HEK293 (cell line): Measurements from ENCODE around the gene LILRB3.

Experiments
- CTCF ChIA-PET: fragments of 350-600 bp; formaldehyde crosslinking; extraction: SDS; loops from one replicate; lab custom pipeline; 2021; ENCODE audit warnings: antibody characterized with exemption; lab: Yijun Ruan, JAX
- POLR2A ChIA-PET: fragments of 300-600 bp; formaldehyde crosslinking; extraction: SDS; loops from one replicate; lab custom pipeline; 2020; ENCODE audit warnings: antibody characterized with exemption, inconsistent platforms; lab: Yijun Ruan, JAX
- H3K27ac ChIP-seq: fragments of 200-500 bp; sonication (Bioruptor generic); 2 replicates; pipeline ENCODE4 v1.5.1; 2014; ENCODE audit warnings: low read depth, low read length, control low read depth, inconsistent platforms; ENCODE audit errors: extremely low read depth
- H3K36me3 ChIP-seq, 2 experiments: fragments of 200-500 bp in 1 of 2; sonication (Bioruptor generic) in 1 of 2; 1 replicate in 1 of 2; 2 replicates in 1 of 2; pipeline ENCODE4 v1.5.1; 2014 to 2017; ENCODE audit warnings: inconsistent platforms in 2 of 2, low read length in 2 of 2; ENCODE audit not compliant: control insufficient read depth in 2 of 2, insufficient read depth in 1 of 2
- H3K4me1 ChIP-seq: fragments of 200-500 bp; sonication (Bioruptor generic); 2 replicates; pipeline ENCODE4 v1.5.1; 2014; ENCODE audit warnings: mild to moderate bottlenecking, low read length, inconsistent platforms; ENCODE audit not compliant: control insufficient read depth, insufficient read depth
- H3K4me3 ChIP-seq: 2 replicates; pipeline ENCODE4 v1.5.1; 2011; ENCODE audit warnings: low read depth, mild to moderate bottlenecking, control low read depth, low read length, moderate library complexity
- H3K9me3 ChIP-seq: fragments of 200-500 bp; sonication (Bioruptor generic); 2 replicates; pipeline ENCODE4 v1.5.1; 2014; ENCODE audit warnings: low read depth, low read length, inconsistent platforms; ENCODE audit not compliant: control insufficient read depth, insufficient read depth
- GLIS2 ChIP-seq: fragments of 450-650 bp; formaldehyde crosslinking; IDR thresholded peaks from 2 replicates; pipeline ENCODE4 v1.5.1; 2016; ENCODE audit warnings: missing biosample characterization, missing genetic modification characterization
- HOXD13 ChIP-seq: sonication (generic); formaldehyde crosslinking; IDR thresholded peaks from 2 replicates; pipeline ENCODE4 v1.8.0; 2022; ENCODE audit warnings: missing genetic modification reagents, borderline replicate concordance
- ZEB2 ChIP-seq: fragments of 450-650 bp; formaldehyde crosslinking; IDR thresholded peaks from 2 replicates; pipeline ENCODE4 v1.5.1; 2016; ENCODE audit warnings: missing biosample characterization, missing genetic modification characterization
- ZNF23 ChIP-seq: fragments of 450-650 bp; formaldehyde crosslinking; IDR thresholded peaks from 2 replicates; pipeline ENCODE4 v1.5.1; 2016; ENCODE audit warnings: missing biosample characterization, missing genetic modification characterization, borderline replicate concordance
- ZNF624 ChIP-seq: fragments of 450-650 bp; formaldehyde crosslinking; IDR thresholded peaks from 2 replicates; pipeline ENCODE4 v1.5.1; 2017; ENCODE audit warnings: missing biosample characterization, missing genetic modification characterization
- ZSCAN16 ChIP-seq: fragments of 450-650 bp; formaldehyde crosslinking; IDR thresholded peaks from 2 replicates; pipeline ENCODE4 v1.5.1; 2016; ENCODE audit warnings: missing biosample characterization, missing genetic modification characterization
- TF ChIP-seq, protein P1 (sequence below): fragments of 450-650 bp; formaldehyde crosslinking; IDR thresholded peaks from 2 replicates; pipeline ENCODE4 v1.5.1; 2016; ENCODE audit warnings: missing biosample characterization, missing genetic modification characterization, borderline replicate concordance
- TF ChIP-seq, protein P2 (sequence below): fragments of 450-650 bp; formaldehyde crosslinking; IDR thresholded peaks from 2 replicates; pipeline ENCODE4 v1.5.1; 2016; ENCODE audit warnings: missing biosample characterization, missing genetic modification characterization
- TF ChIP-seq, protein P3 (sequence below): fragments of 450-650 bp; formaldehyde crosslinking; IDR thresholded peaks from 2 replicates; pipeline ENCODE4 v1.5.1; 2017; ENCODE audit warnings: missing biosample characterization, mild to moderate bottlenecking, missing genetic modification characterization, moderate library complexity
- TF ChIP-seq, protein P4 (sequence below): fragments of 450-650 bp; formaldehyde crosslinking; IDR thresholded peaks from 2 replicates; pipeline ENCODE4 v1.5.1; 2017; ENCODE audit warnings: missing biosample characterization, missing genetic modification characterization

The LILRB3 gene

DNA sequence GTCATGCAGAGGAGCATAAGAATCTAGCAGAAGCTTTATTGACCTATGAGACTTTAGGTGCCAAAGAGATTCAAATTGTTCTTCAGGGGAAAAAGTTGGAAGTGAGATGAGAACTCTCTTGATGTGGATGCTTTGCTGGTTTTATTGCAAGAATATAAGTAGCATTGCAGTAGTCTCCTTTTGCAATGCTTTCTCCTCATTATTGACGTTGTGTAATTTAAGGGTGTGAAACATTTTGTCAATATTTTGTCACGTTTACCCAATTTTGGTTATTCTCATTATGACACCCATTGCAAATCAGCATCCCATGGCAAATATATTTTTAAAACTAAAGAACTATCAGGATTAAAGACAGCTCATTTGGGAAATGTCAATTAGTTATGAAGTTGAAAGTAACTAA, 46.1 kb upstream of the LILRB3 start:
- POLR2A ChIA-PET: no interaction called here
- no peak for TF ChIP-seq ZNF23
- TF ChIP-seq ZNF624 (tag by site-specific recombination): no peak
- no peak for TF ChIP-seq ZSCAN16 (tag by site-specific recombination)
- TF ChIP-seq GLIS2 (tag by site-specific recombination): no peak
- TF ChIP-seq, protein P1, sequence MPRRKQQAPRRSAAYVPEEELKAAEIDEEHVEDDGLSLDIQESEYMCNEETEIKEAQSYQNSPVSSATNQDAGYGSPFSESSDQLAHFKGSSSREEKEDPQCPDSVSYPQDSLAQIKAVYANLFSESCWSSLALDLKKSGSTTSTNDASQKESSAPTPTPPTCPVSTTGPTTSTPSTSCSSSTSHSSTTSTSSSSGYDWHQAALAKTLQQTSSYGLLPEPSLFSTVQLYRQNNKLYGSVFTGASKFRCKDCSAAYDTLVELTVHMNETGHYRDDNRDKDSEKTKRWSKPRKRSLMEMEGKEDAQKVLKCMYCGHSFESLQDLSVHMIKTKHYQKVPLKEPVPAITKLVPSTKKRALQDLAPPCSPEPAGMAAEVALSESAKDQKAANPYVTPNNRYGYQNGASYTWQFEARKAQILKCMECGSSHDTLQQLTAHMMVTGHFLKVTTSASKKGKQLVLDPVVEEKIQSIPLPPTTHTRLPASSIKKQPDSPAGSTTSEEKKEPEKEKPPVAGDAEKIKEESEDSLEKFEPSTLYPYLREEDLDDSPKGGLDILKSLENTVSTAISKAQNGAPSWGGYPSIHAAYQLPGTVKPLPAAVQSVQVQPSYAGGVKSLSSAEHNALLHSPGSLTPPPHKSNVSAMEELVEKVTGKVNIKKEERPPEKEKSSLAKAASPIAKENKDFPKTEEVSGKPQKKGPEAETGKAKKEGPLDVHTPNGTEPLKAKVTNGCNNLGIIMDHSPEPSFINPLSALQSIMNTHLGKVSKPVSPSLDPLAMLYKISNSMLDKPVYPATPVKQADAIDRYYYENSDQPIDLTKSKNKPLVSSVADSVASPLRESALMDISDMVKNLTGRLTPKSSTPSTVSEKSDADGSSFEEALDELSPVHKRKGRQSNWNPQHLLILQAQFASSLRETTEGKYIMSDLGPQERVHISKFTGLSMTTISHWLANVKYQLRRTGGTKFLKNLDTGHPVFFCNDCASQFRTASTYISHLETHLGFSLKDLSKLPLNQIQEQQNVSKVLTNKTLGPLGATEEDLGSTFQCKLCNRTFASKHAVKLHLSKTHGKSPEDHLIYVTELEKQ (tag by site-specific recombination): no peak
- CTCF ChIA-PET: interaction anchor here (0.7 to 2.6 kb wide), 4 partner anchors 9 to 123 kb away, joined by 3 to 7 read pairs (median 4); no protein-coding TSS in a partner anchor
- Histone ChIP-seq H3K4me3 (no peak overlapping the region), H3K36me3 (no peaks in the 10 kb centered on the region; a peak in 1 of 3 replicates), H3K4me1 (no peaks in the 10 kb centered on the region), H3K27ac (no peak overlapping the region), H3K9me3 (no peaks in the 10 kb centered on the region)

DNA sequence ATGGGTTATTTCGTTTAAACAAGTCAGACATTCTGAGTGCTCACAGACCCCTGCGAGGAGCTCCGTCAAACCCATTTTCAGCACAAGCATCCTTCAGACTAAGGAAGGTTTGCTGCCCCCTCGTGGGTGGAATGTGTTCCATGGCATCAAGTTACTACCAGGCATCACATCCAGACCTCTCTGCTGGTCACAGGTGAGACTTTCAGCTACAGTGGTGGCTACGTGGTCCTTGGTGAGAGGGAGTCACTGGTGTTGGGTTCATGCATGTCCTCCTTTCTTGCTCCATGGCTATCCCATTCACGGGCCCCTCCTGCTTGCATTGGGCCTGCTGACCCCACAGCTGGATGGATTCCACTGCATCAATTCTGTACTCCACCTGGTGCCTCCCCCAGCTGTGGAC, 43.3 kb upstream of the LILRB3 start:
- ChIA-PET CTCF (interaction anchor here (0.5 to 4.0 kb wide), 50 partner anchors 8 to 1173 kb away, joined by 3 to 28 read pairs (median 6); partner anchors contain the start of genes LILRA6, LILRB5, MBOAT7 and TMC4), POLR2A (interaction anchor here (0.5 to 2.0 kb wide), 5 partner anchors 37 to 77 kb away, joined by 3 to 6 read pairs (median 3); partner anchors contain the start of genes MBOAT7, RPS9 and TSEN34)
- Histone ChIP-seq H3K4me3 (no peak overlapping the region), H3K27ac (no peak overlapping the region), H3K4me1 (no peaks in the 10 kb centered on the region)
- no peak for TF ChIP-seq HOXD13 (CRISPR knock-in tag)
- TF ChIP-seq ZEB2 (tag by site-specific recombination): 0 out of 2 replicates have a peak, but pooled peaks have one; percentile 34
- TF ChIP-seq, protein P2, sequence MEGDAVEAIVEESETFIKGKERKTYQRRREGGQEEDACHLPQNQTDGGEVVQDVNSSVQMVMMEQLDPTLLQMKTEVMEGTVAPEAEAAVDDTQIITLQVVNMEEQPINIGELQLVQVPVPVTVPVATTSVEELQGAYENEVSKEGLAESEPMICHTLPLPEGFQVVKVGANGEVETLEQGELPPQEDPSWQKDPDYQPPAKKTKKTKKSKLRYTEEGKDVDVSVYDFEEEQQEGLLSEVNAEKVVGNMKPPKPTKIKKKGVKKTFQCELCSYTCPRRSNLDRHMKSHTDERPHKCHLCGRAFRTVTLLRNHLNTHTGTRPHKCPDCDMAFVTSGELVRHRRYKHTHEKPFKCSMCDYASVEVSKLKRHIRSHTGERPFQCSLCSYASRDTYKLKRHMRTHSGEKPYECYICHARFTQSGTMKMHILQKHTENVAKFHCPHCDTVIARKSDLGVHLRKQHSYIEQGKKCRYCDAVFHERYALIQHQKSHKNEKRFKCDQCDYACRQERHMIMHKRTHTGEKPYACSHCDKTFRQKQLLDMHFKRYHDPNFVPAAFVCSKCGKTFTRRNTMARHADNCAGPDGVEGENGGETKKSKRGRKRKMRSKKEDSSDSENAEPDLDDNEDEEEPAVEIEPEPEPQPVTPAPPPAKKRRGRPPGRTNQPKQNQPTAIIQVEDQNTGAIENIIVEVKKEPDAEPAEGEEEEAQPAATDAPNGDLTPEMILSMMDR (tag by site-specific recombination): peak; percentile 52
- TF ChIP-seq, all 188 proteins: peak for 2
- H3K9me3 ChIP-seq: no peaks in the 10 kb centered on the region
- H3K36me3 ChIP-seq: no peaks in the 10 kb centered on the region; a peak in 1 of 3 replicates

DNA sequence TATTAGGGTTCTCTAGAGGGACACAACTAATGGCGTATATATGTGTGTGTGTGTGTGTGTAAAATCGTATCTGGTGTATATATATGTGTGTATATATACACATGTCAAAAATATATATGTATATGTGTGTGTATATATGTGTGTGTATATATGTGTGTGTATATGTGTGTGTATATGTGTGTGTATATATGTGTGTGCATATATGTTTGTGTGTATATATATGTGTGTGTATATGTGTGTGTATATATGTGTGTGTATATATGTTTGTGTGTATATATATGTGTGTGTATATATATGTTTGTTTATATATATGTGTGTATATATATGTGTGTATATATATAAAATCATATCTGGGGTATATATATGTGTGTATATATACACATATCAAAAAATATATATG, 39.7 kb upstream of the LILRB3 start:
- no peak overlapping the region for H3K27ac ChIP-seq
- no peaks in the 10 kb centered on the region for H3K9me3 ChIP-seq
- TF ChIP-seq, protein P3, sequence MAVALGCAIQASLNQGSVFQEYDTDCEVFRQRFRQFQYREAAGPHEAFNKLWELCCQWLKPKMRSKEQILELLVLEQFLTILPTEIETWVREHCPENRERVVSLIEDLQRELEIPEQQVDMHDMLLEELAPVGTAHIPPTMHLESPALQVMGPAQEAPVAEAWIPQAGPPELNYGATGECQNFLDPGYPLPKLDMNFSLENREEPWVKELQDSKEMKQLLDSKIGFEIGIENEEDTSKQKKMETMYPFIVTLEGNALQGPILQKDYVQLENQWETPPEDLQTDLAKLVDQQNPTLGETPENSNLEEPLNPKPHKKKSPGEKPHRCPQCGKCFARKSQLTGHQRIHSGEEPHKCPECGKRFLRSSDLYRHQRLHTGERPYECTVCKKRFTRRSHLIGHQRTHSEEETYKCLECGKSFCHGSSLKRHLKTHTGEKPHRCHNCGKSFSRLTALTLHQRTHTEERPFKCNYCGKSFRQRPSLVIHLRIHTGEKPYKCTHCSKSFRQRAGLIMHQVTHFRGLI (tag by site-specific recombination): no peak
- TF ChIP-seq, protein P4, sequence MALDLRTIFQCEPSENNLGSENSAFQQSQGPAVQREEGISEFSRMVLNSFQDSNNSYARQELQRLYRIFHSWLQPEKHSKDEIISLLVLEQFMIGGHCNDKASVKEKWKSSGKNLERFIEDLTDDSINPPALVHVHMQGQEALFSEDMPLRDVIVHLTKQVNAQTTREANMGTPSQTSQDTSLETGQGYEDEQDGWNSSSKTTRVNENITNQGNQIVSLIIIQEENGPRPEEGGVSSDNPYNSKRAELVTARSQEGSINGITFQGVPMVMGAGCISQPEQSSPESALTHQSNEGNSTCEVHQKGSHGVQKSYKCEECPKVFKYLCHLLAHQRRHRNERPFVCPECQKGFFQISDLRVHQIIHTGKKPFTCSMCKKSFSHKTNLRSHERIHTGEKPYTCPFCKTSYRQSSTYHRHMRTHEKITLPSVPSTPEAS (tag by site-specific recombination): peak; percentile 90
- POLR2A ChIA-PET: interaction anchor here (0.7 kb wide), 1 partner anchor 125 kb away, joined by 3 read pairs; the partner anchor contains the start of gene CNOT3
- CTCF ChIA-PET: interaction anchor here (0.6 kb wide), 1 partner anchor 71 kb away, joined by 3 read pairs; no protein-coding TSS in a partner anchor
- no peaks in the 10 kb centered on the region for H3K36me3 ChIP-seq
- no peak overlapping the region for H3K4me3 ChIP-seq
- H3K4me1 ChIP-seq: no peaks in the 10 kb centered on the region
